HepG2 (cell line): ENCODE measurements around the gene PAMR1. TPM values are rescaled to one million over a fixed set of nuclear protein-coding genes. Genes with fewer than 3 reads are reported as not detected.

Source experiments
- ATAC-seq: fragments of 200-7000 bp; cut with Tn5 transposase; 3 replicates; pipeline ENCODE4 v1.9.1; 2020; ENCODE audit warnings: mild to moderate bottlenecking, moderate library complexity
- BruUV-seq: library from RNA; stranded (reverse); fragments of 400-500 nt; replicated peaks from 2 replicates; lab custom pipeline; 2021; lab: Mats Ljungman, UMichigan
- CTCF ChIA-PET: fragments of 300-600 bp; formaldehyde crosslinking; extraction: SDS; loops from one replicate; lab custom pipeline; 2021; ENCODE audit warnings: low total read pairs, inconsistent platforms, low intra/inter-chr PET ratio; lab: Yijun Ruan, JAX
- POLR2A ChIA-PET: fragments of 350-600 bp; sonication (Branson Sonifier 250); formaldehyde crosslinking; loops from one replicate; lab custom pipeline; 2020; ENCODE audit warnings: antibody characterized with exemption, inconsistent platforms; lab: Yijun Ruan, JAX
- DNase-seq: peaks from one replicate; pipeline ENCODE4 v3.0.0-alpha.2; 2015; ENCODE audit warnings: low spot score
- FAIRE-seq: peaks from 3 replicates; lab custom pipeline; 2011; peaks lifted over from hg19 to GRCh38; lab: Jason Lieb, UNC
- H2AFZ ChIP-seq: one replicate; pipeline ENCODE4 v1.6.1; 2011; ENCODE audit warnings: low read length, inconsistent platforms
- H3K27ac ChIP-seq: fragments of 300-600 bp; 3 replicates; pipeline ENCODE4 v1.8.0; 2011; ENCODE audit warnings: mixed run types, mild to moderate bottlenecking, mixed read lengths, low read length, inconsistent platforms; ENCODE audit not compliant: insufficient read depth; ENCODE audit errors: extremely low read length
- H3K27me3 ChIP-seq, 2 experiments: fragments of 200-600 bp in 1 of 2; 2 replicates in 1 of 2; 3 replicates in 1 of 2; pipeline versions ENCODE4 v1.6.0 to v1.8.0; 2011; ENCODE audit warnings: low read length in 2 of 2, mild to moderate bottlenecking in 2 of 2, moderate library complexity in 2 of 2, inconsistent platforms in 1 of 2; ENCODE audit not compliant: insufficient read depth in 2 of 2, control insufficient read depth in 1 of 2
- H3K36me3 ChIP-seq, 2 experiments: fragments of 200-600 bp in 1 of 2; replicated peaks in 1 of 2; 2 replicates in 1 of 2; 3 replicates in 1 of 2; pipeline versions ENCODE4 v1.5.1 to v1.8.0; 2011; ENCODE audit warnings: low read length in 2 of 2, inconsistent platforms in 1 of 2; ENCODE audit not compliant: insufficient read depth in 2 of 2, control insufficient read depth in 1 of 2
- H3K4me1 ChIP-seq: 2 replicates; pipeline ENCODE4 v1.5.1; 2012; ENCODE audit warnings: low read length, inconsistent platforms; ENCODE audit not compliant: insufficient read depth
- H3K4me2 ChIP-seq: 2 replicates; pipeline ENCODE4 v1.6.0; 2011; ENCODE audit warnings: low read depth, low read length, inconsistent platforms
- H3K4me3 ChIP-seq, 3 experiments: fragments of 200-600 bp in 1 of 3; sonication (generic), shearing (Covaris generic) in 1 of 3; replicated peaks in 1 of 3; 2 replicates each; pipeline ENCODE4 v1.5.1; 2011 to 2016; ENCODE audit warnings: low read length in 3 of 3, inconsistent platforms in 2 of 3, low read depth in 2 of 3, mild to moderate bottlenecking in 2 of 3, control low read depth in 1 of 3, mixed read lengths in 1 of 3; ENCODE audit not compliant: insufficient read depth in 1 of 3
- H3K79me2 ChIP-seq: one replicate; pipeline ENCODE4 v1.6.1; 2011; ENCODE audit warnings: low read length, inconsistent platforms; ENCODE audit not compliant: insufficient read depth
- H3K9ac ChIP-seq: 2 replicates; pipeline ENCODE4 v1.6.0; 2011; ENCODE audit warnings: mild to moderate bottlenecking, low read depth, low read length, inconsistent platforms; ENCODE audit not compliant: insufficient read depth
- H3K9me3 ChIP-seq: 2 replicates; pipeline ENCODE4 v1.5.1; 2012; ENCODE audit warnings: mild to moderate bottlenecking, low read length
- H4K20me1 ChIP-seq: 2 replicates; pipeline ENCODE4 v1.6.0; 2011; ENCODE audit warnings: inconsistent platforms, mild to moderate bottlenecking, low read length, moderate library complexity; ENCODE audit not compliant: insufficient read depth
- MIER2 ChIP-seq: IDR thresholded peaks from 2 replicates; pipeline ENCODE4 v1.6.1; 2016; ENCODE audit warnings: missing biosample characterization, missing genetic modification reagents
- NCOR1 ChIP-seq: fragments of 200-600 bp; sonication (generic); IDR thresholded peaks from 2 replicates; pipeline ENCODE4 v1.7.0; 2017; ENCODE audit warnings: antibody characterized with exemption, low read length, borderline replicate concordance
- SAP130 ChIP-seq: IDR thresholded peaks from 2 replicates; pipeline ENCODE4 v1.6.1; 2016; ENCODE audit warnings: low read depth
- ZBTB7B ChIP-seq: sonication (generic); formaldehyde crosslinking; IDR thresholded peaks from 2 replicates; pipeline ENCODE4 v1.4.0; 2020; ENCODE audit warnings: missing genetic modification reagents
- ZNF17 ChIP-seq: sonication (generic); formaldehyde crosslinking; IDR thresholded peaks from 2 replicates; pipeline ENCODE4 v1.5.0; 2020; ENCODE audit warnings: mild to moderate bottlenecking, missing genetic modification reagents
- ZNF30 ChIP-seq: sonication (generic); formaldehyde crosslinking; IDR thresholded peaks from 2 replicates; pipeline ENCODE4 v1.5.0; 2020; ENCODE audit warnings: mild to moderate bottlenecking, missing genetic modification reagents
- ZNF460 ChIP-seq: sonication (generic); formaldehyde crosslinking; IDR thresholded peaks from 2 replicates; pipeline ENCODE4 v1.5.1; 2020; ENCODE audit warnings: missing genetic modification reagents, mild to moderate bottlenecking, borderline replicate concordance
- ZNF614 ChIP-seq: IDR thresholded peaks from 2 replicates; pipeline ENCODE4 v1.6.1; 2018; ENCODE audit warnings: missing biosample characterization, missing genetic modification reagents, inconsistent platforms, borderline replicate concordance
- ZNF777 ChIP-seq: sonication (generic); formaldehyde crosslinking; IDR thresholded peaks from 2 replicates; pipeline ENCODE4 v1.4.0; 2020; ENCODE audit warnings: missing genetic modification reagents
- WGBS: methylation state at CpG from one replicate; pipeline ENCODE4 v1.1.6; 2017; ENCODE audit warnings: low lambda C conversion rate; 5-methylcytosine and 5-hydroxymethylcytosine counted together
- in situ Hi-C: cut with HindIII; loops from 2 replicates; pipeline ENCODE4 v1.10.0; 2017; ENCODE audit warnings: low pct_unique_long_range_greater_than_20kb; ENCODE audit not compliant: extremely low pct_ligation_motif_present
- intact Hi-C: fragments of 100-400 bp; cut with micrococcal nuclease; formaldehyde crosslinking; loops from one replicate; pipeline ENCODE4 v1.10.0; 2022; ENCODE audit not compliant: unreplicated experiment
- polyA plus RNA-seq, 8 experiments: library from polyadenylated mRNA; depleted of rRNA in 3 of 8; stranded (reverse) in 7 of 8; unstranded in 1 of 8; fragments of >200 nt; fragmentation: Illumina TruSeq in 4 of 8; extraction: Trizol in 4 of 8; gene quantifications; 2 replicates each; pipeline versions ENCODE4 v1.2.1 to v1.2.3, GENCODE V29; 2011 to 2016; ENCODE audit warnings: low read depth in 4 of 8, missing spikeins in 1 of 8, mixed read lengths in 1 of 8; ENCODE audit not compliant: insufficient read depth in 1 of 8
- total RNA-seq, 5 experiments: library from RNA; depleted of rRNA; stranded (reverse); fragments of >200 nt; fragmentation: Illumina TruSeq; extraction: Trizol; gene quantifications; 2 replicates each; pipeline ENCODE4 v1.2.3, GENCODE V29; 2016; ENCODE audit warnings: low read depth in 1 of 5
- TF ChIP-seq, protein P1 (sequence below): sonication (generic); formaldehyde crosslinking; IDR thresholded peaks from 2 replicates; pipeline ENCODE4 v1.8.1; 2023; ENCODE audit warnings: mild to moderate bottlenecking, inconsistent platforms, moderate library complexity, missing genetic modification reagents, borderline replicate concordance
- TF ChIP-seq, protein P2 (sequence below): sonication (generic); formaldehyde crosslinking; IDR thresholded peaks from 2 replicates; pipeline ENCODE4 v1.8.0; 2022; ENCODE audit warnings: mild to moderate bottlenecking, missing genetic modification reagents
- TF ChIP-seq, protein P3 (sequence below): sonication (generic); formaldehyde crosslinking; IDR thresholded peaks from 2 replicates; pipeline ENCODE4 v1.9.0; 2021; ENCODE audit warnings: missing genetic modification reagents, mild to moderate bottlenecking, borderline replicate concordance

PAMR1 gene
- total and polyA plus RNA-seq, 2 of the 13 experiments (the other 11 are each of a cell fraction or from before 2014, with no cell fraction given) = not detected

DNA sequence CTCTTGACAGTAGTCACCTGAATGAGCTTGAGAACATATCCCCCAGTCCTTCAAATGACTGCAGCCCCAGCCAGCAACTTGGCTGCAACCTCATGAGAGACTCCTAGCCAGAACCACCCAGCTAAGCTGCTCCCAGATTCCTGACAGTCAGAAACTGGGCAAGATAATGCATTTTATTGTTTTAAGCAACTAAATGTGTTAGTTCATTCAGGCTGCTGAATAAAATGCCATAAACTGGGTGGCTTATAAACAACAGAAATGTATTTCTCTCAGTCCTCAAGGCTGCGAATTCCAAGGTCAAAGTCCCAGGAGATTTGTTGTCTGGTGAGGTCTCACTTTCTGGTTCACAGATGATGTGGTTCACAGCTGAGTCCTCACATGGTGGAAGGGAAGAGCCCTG, 5.8 kb upstream of the PAMR1 start:
- no peaks in the 10 kb centered on the region for H3K4me1 ChIP-seq
- ChIA-PET CTCF (no interaction called here), POLR2A (no interaction called here)
- TF ChIP-seq, protein P1, sequence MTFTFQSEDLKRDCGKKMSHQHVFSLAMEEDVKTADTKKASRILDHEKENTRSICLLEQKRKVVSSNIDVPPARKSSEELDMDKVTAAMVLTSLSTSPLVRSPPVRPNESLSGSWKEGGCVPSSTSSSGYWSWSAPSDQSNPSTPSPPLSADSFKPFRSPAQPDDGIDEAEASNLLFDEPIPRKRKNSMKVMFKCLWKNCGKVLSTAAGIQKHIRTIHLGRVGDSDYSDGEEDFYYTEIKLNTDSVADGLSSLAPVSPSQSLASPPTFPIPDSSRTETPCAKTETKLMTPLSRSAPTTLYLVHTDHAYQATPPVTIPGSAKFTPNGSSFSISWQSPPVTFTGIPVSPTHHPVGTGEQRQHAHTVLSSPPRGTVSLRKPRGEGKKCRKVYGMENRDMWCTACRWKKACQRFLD (CRISPR knock-in tag) = no peak
- TF ChIP-seq, protein P2, sequence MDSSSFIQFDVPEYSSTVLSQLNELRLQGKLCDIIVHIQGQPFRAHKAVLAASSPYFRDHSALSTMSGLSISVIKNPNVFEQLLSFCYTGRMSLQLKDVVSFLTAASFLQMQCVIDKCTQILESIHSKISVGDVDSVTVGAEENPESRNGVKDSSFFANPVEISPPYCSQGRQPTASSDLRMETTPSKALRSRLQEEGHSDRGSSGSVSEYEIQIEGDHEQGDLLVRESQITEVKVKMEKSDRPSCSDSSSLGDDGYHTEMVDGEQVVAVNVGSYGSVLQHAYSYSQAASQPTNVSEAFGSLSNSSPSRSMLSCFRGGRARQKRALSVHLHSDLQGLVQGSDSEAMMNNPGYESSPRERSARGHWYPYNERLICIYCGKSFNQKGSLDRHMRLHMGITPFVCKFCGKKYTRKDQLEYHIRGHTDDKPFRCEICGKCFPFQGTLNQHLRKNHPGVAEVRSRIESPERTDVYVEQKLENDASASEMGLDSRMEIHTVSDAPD (CRISPR knock-in tag) = no peak
- TF ChIP-seq ZNF614 (CRISPR knock-in tag) = no peak
- TF ChIP-seq SAP130 (CRISPR knock-in tag) = no peak
- no peak for TF ChIP-seq ZNF30 (CRISPR knock-in tag)
- no peak for TF ChIP-seq NCOR1
- no peak for TF ChIP-seq ZNF460 (CRISPR knock-in tag)
- TF ChIP-seq ZNF17 (CRISPR knock-in tag) = no peak
- no peak for TF ChIP-seq MIER2 (CRISPR knock-in tag)
- TF ChIP-seq, protein P3, sequence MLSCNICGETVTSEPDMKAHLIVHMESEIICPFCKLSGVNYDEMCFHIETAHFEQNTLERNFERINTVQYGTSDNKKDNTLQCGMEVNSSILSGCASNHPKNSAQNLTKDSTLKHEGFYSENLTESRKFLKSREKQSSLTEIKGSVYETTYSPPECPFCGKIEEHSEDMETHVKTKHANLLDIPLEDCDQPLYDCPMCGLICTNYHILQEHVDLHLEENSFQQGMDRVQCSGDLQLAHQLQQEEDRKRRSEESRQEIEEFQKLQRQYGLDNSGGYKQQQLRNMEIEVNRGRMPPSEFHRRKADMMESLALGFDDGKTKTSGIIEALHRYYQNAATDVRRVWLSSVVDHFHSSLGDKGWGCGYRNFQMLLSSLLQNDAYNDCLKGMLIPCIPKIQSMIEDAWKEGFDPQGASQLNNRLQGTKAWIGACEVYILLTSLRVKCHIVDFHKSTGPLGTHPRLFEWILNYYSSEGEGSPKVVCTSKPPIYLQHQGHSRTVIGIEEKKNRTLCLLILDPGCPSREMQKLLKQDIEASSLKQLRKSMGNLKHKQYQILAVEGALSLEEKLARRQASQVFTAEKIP (CRISPR knock-in tag) = no peak
- no peak for TF ChIP-seq ZNF777 (CRISPR knock-in tag)
- TF ChIP-seq ZBTB7B = no peak
- peaks cover 0 to 6% of the 10 kb centered on the region in 2 experiments; a peak in 1 of 5 replicates for H3K27me3 ChIP-seq
- no peak for FAIRE-seq
- H3K36me3 ChIP-seq = no peaks in the 10 kb centered on the region
- intact Hi-C loops = no loop called here
- no peak for ATAC-seq
- H3K4me2 ChIP-seq = no peak overlapping the region
- no peak overlapping the region for H3K9ac ChIP-seq
- H4K20me1 ChIP-seq = no peaks in the 10 kb centered on the region
- H3K4me3 ChIP-seq = no peak overlapping the region
- no peaks in the 10 kb centered on the region for H3K79me2 ChIP-seq
- WGBS = 0% methylated on average over 1 of the region's 1 CpG
- BruUV-seq = no TSS peak
- H3K9me3 ChIP-seq = no peaks in the 10 kb centered on the region
- H2AFZ ChIP-seq = no peak overlapping the region
- H3K27ac ChIP-seq = no peak overlapping the region
- in situ Hi-C loops = no loop called here
- DNase-seq = no peak
